OCI-LY7 (cell line): ENCODE results near the gene CCDC142. TPM values are rescaled to one million over a fixed set of nuclear protein-coding genes. Genes with fewer than 3 reads are reported as not detected.

Experiments used
- BruUV-seq: library from RNA; stranded (reverse); fragments of 400-500 nt; replicated peaks from 2 replicates; lab custom pipeline; 2021; lab: Mats Ljungman, UMichigan
- CTCF ChIA-PET: fragments of 300-600 bp; sonication (Branson Sonifier 250); formaldehyde crosslinking; loops from one replicate; lab custom pipeline; 2022; ENCODE audit warnings: antibody characterized with exemption; ENCODE audit not compliant: unreplicated experiment; lab: Charles Lee
- POLR2A ChIA-PET: fragments of 300-600 bp; sonication (Branson Sonifier 250); formaldehyde crosslinking; loops from one replicate; lab custom pipeline; 2022; ENCODE audit warnings: antibody characterized with exemption; lab: Charles Lee
- DNase-seq: peaks from one replicate; pipeline ENCODE4 v3.0.0-alpha.2; 2015; ENCODE audit warnings: low spot score
- H2AFZ ChIP-seq: fragments of 200-600 bp; sonication (generic), shearing (Covaris generic); 2 replicates; pipeline ENCODE4 v1.6.1; 2014; ENCODE audit warnings: mild to moderate bottlenecking, antibody characterized with exemption, low read length, moderate library complexity
- H3K27ac ChIP-seq: fragments of 200-600 bp; sonication (generic); 2 replicates; pipeline ENCODE4 v1.5.1; 2014; ENCODE audit warnings: mixed run types, low read depth, mild to moderate bottlenecking, moderate library complexity, low read length, inconsistent platforms; ENCODE audit not compliant: poor library complexity, severe bottlenecking
- H3K36me3 ChIP-seq: fragments of 200-600 bp; sonication (generic); 2 replicates; pipeline ENCODE4 v1.6.1; 2014; ENCODE audit warnings: mild to moderate bottlenecking, antibody characterized with exemption, low read length, moderate library complexity, mixed read lengths; ENCODE audit not compliant: insufficient read depth
- H3K4me1 ChIP-seq: fragments of 200-600 bp; sonication (generic); 2 replicates; pipeline ENCODE4 v1.5.1; 2014; ENCODE audit warnings: mild to moderate bottlenecking, low read length; ENCODE audit not compliant: insufficient read depth, poor library complexity, severe bottlenecking
- H3K4me2 ChIP-seq: fragments of 200-600 bp; sonication (generic); 2 replicates; pipeline ENCODE4 v1.6.1; 2014; ENCODE audit warnings: mild to moderate bottlenecking, low read length
- H3K4me3 ChIP-seq: fragments of 200-600 bp; sonication (generic); 2 replicates; pipeline ENCODE4 v1.5.1; 2014; ENCODE audit warnings: mild to moderate bottlenecking, low read depth, low read length; ENCODE audit not compliant: poor library complexity, severe bottlenecking
- H3K79me2 ChIP-seq: fragments of 200-600 bp; sonication (generic); 2 replicates; pipeline ENCODE4 v1.6.1; 2016; ENCODE audit warnings: low read depth, mild to moderate bottlenecking, low read length, moderate library complexity, mixed read lengths; ENCODE audit not compliant: insufficient read depth
- H3K9me2 ChIP-seq: fragments of 200-600 bp; sonication (generic); 2 replicates; pipeline ENCODE4 v1.6.1; 2016; ENCODE audit warnings: mild to moderate bottlenecking, low read length, mixed read lengths; ENCODE audit not compliant: insufficient read depth
- H3K9me3 ChIP-seq: fragments of 200-600 bp; sonication (generic); 2 replicates; pipeline ENCODE4 v1.6.1; 2014; ENCODE audit warnings: mild to moderate bottlenecking, mixed run types, low read length, mixed read lengths
- H4K20me1 ChIP-seq: fragments of 200-600 bp; sonication (generic); 2 replicates; pipeline ENCODE4 v1.6.1; 2014; ENCODE audit warnings: mild to moderate bottlenecking, antibody characterized with exemption, low read length, moderate library complexity, mixed read lengths; ENCODE audit not compliant: insufficient read depth
- CTCF ChIP-seq: fragments of 200-600 bp; sonication (generic); conservative IDR thresholded peaks from 2 replicates; pipeline ENCODE4 v1.5.1; 2014; ENCODE audit warnings: mild to moderate bottlenecking, antibody characterized with exemption, low read length, moderate library complexity, mixed read lengths
- EZH2phosphoT487 ChIP-seq: fragments of 200-600 bp; sonication (generic); IDR thresholded peaks from 2 replicates; pipeline ENCODE4 v1.6.1; 2018; ENCODE audit warnings: low read depth, borderline replicate concordance, mild to moderate bottlenecking, mixed run types, antibody characterized with exemption, low read length, moderate library complexity, mixed read lengths
- intact Hi-C: fragments of 100-400 bp; cut with micrococcal nuclease; formaldehyde crosslinking; loops from one replicate; pipeline ENCODE4 v1.10.0; 2022; ENCODE audit not compliant: unreplicated experiment
- total RNA-seq, 2 experiments: library from RNA; depleted of rRNA in 1 of 2; stranded (reverse); fragments of >200 nt in 1 of 2; shearing (Covaris generic) in 1 of 2; gene quantifications; 2 replicates each; pipeline ENCODE4 v1.2.3, GENCODE V29; 2014 to 2022

CCDC142 gene
- total RNA-seq, 2 experiments from 2014 or later, result 42.5 to 53.0 TPM

GRCh38 chr2:74501335-74502071 lies 18.7 kb upstream of the CCDC142 start:
- Histone ChIP-seq H3K4me2 (no peak overlapping the region), H4K20me1 (no peaks in the 10 kb centered on the region), H3K9me2 (no peaks in the 10 kb centered on the region), H2AFZ (no peak overlapping the region), H3K79me2 (peaks cover 1% of the 10 kb centered on the region; the same call in 1 of the 2 replicates), H3K36me3 (peaks cover 15% of the 10 kb centered on the region), H3K4me1 (peaks cover 19% of the 10 kb centered on the region), H3K4me3 (no peak overlapping the region), H3K27ac (no peak overlapping the region), H3K9me3 (no peaks in the 10 kb centered on the region)
- ChIA-PET CTCF (interaction anchor here (0.5 kb wide), 1 partner anchor 49 kb away, joined by 3 read pairs; no protein-coding TSS in a partner anchor), POLR2A (interaction anchor here (0.6 to 0.7 kb wide), 2 partner anchors 17 to 29 kb away, joined by 3 read pairs; partner anchors contain the start of gene HTRA2)
- no peak for DNase-seq
- intact Hi-C loops, result no loop called here
- no TSS peak for BruUV-seq
- TF ChIP-seq CTCF (no peak), EZH2phosphoT487 (no peak)

GRCh38 chr2:74500578-74500946 lies 17.8 kb upstream of the CCDC142 start:
- Histone ChIP-seq H3K9me3 (no peaks in the 10 kb centered on the region), H3K27ac (no peak overlapping the region), H2AFZ (no peak overlapping the region), H3K4me3 (no peak overlapping the region), H3K9me2 (no peaks in the 10 kb centered on the region), H4K20me1 (no peaks in the 10 kb centered on the region), H3K79me2 (no peaks in the 10 kb centered on the region), H3K36me3 (peaks cover 9% of the 10 kb centered on the region), H3K4me1 (peaks cover 11% of the 10 kb centered on the region), H3K4me2 (no peak overlapping the region)
- ChIA-PET CTCF (no interaction called here), POLR2A (interaction anchor here (1.1 kb wide), 1 partner anchor 74 kb away, joined by 3 read pairs; no protein-coding TSS in a partner anchor)
- BruUV-seq, result no TSS peak
- intact Hi-C loops, result no loop called here
- TF ChIP-seq CTCF, result no peak
- no peak for TF ChIP-seq EZH2phosphoT487
- no peak for DNase-seq
